ENCODE data around the gene FKRP.

- TF ChIP-seq EZH2phosphoT487 (IDR thresholded peaks at IDR 0.05; ENCODE audit: borderline replicate concordance, low read length) = no peak
- TF ChIP-seq CTCF (conservative IDR thresholded peaks at IDR 0.05; ENCODE audit: low read depth, low read length) = no peak
Measured at GRCh38 chr19:46787040-46787330, 41.1 kb downstream of the FKRP start.

All from PC-3 (cell line).